HK-2 (cell line): ENCODE measurements around the gene BRD2.

Source experiments
- DNase-seq: peaks from one replicate; pipeline ENCODE4 v3.0.0-alpha.2; 2018; ENCODE audit not compliant: unreplicated experiment

BRD2 gene

DNA sequence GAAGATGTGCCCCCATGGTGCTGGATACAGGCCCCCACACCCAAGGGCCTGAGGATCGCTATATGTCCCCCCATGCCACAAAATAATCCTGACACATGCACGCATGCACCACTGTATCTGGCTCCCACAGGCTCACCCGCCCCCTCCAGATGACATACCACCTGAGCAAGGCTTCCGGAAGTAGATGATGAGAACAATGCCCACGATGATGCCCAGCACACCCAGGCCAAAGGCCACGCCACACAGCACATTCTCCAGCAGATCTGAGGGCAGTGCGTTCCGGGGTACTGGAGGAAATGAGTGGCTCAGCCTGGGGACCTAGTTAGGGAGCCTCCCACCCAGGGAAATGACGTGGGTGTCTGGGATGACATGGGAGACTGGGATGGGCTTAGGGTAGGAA, 19.3 kb upstream of the BRD2 start:
- no peak for DNase-seq

DNA sequence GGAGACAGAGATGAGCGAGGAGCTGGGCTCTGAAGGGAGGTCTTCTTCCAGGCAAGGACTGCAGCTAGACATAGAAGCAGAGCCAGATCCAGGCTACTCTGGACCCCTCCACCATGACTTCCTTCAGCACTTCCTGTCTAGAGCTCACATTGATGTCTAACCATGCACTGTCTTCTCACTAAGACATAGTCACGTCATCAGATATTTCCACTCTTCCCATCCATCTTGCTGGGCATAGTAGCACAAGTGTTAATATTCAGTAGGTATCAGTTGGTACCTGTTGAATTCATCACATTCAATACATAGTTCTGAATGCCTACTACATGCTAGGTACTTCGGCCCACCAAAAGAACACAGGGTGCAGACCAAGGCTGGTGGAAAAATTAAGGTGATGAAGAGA, 18.4 kb upstream of the BRD2 start:
- DNase-seq, result no peak

DNA sequence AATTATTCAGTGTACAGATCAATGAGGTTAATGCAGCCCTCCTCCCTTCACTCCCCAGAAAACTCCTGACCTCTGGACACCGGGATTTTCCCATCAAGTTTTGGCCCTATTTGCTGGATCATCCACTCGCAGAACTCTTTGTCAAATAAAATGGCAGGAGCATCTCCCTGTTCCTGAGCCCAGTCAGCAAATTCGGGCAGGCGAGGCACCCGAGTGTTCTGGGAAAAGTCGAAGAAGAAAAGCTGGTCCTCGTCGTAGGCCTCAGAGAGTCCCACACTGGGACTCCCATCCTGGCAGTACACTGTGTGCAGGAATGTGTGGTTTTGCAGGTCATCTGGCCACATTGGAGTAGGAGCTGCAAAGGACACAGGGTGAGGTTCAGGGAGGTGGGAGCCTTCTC, 17.9 kb upstream of the BRD2 start:
- DNase-seq, result no peak

DNA sequence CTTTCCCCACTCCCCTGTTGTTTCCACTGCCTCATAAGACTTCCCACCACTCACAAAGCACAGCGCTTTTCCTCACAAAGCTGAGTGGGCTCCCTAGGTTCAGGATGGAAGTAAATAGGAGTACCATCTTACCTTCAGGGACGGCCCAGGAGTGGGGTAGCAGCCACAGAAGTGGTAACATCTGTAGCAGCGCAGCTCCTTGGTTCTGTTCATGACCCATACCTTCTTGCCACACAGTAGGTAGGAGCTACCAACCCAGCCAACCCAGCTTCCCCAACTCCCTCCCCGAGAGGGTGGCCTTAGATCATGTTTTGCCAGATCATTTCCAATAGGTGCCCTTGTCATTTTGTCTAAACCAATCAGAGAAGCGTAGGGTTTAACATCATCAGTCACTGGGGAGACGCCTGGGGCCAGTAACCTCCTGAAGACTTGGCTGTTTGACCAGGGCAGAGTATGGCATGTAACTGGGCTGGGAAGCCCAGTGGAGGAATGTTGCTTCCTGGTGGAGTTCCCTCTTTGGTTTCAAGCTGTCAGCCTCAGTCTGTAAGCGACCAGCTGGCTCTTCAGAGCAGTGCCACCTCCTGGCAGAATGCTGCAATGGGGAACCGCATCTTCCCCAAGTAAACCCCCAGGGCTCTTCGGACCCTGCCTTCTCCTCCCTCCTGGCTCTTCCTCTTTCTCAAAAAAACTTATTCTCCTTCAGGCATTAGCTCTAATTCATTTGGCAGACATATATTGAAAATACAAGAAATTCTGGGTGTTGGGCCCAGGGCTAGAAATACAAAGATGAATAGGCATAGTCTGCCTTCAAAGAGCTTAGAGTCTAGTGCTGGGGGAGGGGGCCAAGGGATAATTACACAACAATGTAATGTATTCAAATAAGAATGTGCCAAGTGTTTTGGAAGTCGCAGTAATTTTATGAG, 15.3 kb upstream of the BRD2 start, which contains the start of gene HLA-DMA:
TSS of gene HLA-DMA (minus strand) at position 281 of the 923 bp plus-strand sequence. CDS start at position 220, 61 bp downstream.
- DNase-seq, result peak; percentile 83

DNA sequence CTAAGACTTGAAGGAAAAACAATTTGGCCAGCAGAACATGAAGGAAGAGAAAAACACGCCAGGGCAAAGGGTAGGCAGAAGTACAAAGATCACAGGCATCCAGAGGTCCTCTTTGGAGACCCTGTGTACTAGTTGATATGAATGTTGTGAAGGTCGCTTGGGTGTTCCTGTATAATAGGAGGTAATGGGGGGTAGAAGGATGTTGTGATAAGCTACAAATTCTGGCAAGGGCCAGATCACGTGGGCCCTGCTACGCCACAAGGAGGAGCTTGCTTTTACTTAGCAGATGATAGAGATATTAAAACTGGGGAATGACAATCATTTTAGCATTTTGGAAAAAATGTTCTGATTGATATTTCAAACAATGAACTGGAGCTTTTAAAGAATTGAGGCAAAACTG, 14.6 kb upstream of the BRD2 start:
- no peak for DNase-seq

DNA sequence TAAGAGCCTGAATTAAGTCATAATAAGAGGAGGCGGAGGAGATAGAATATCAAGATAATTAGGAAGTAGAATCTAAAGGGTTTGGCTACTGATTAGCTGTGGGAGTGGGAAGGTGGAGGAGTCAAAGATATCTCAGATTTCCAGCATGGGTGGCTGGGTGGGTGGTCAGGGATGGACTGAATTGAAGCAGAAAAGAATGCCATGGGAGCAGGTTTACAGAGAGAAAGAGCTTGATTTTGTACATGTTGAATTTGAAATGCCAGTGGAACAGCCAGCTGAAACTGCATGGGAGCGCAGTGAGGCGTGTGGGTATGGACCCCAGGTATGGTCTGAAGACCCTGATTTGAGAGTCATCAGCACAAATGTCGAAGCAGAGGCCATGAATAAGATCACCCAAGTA, 14.1 kb upstream of the BRD2 start:
- no peak for DNase-seq

DNA sequence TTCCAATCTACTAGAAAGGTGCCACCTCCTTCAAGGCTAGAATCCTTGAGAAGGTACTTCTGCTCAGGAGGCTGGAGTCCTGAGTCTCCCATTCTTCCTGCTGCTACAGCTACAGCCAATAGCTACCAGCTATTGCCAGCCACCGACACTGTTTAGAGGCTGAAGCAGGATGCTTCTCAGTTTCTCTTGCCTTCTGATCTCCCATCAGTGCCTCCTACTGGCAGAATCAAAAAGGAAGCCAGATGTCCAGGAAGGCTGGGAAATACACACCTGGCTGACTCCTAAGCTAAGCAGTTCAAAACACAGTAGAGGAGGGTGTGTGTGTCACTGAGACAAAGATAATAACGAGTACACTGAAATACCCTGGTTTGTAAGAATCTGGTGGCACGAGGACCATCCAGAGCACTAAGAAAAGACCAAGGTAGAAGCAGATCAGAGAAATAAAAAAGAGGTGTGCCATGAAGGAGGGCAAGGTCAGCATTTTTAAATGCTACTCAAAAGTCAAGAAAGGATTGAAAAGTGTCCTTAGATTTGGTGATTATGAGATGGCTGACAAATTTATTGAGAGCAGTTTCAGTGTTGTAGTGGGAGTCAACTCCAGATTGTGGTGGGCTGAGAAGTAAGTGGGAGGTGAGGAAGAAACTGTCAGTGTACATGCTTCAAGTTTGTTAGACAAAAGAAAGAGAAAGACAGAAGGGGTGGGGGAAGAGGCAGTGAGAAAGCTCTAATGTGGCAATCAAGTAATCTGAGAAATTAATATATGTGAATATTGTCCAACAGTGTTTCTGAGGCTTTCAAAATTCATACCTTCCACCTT, 13.2 kb upstream of the BRD2 start:
- no peak for DNase-seq

DNA sequence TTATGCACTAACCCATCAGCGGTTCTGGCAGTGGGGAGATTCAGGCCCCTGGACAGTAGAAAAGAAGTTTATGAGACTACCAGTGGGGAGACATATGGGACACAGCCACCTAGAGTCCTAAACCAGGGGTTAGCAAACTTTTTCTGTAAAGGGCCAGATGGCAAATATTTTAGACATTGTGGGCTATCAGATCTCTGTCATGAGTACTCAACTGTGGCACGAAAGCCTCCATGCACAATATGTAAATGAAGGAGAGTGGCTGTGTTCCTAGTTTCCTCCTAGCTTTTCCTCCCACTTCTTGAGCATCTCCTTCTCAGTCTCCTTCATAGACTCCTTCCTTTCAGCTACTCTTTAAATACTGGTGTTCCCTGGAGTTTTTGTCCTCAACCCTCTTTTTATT, 12.2 kb upstream of the BRD2 start:
- DNase-seq, result no peak

DNA sequence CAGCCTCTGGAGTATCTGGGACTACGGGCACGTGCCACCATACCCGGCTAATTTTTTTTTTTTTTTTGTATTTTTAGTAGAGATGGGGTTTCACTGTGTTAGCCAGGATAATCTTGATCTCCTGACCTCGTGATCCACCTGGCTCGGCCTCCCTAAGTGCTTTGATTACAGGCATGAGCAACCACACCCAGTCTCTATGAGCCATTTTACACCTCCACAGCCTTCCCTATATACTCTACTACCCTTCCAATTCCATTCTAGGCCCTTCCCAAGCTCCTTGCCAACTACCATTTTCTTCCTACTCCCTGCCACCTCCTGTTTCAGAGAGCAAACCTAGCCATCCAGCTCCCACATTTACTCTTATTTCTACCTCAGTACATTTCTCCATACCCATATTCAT, 7.8 kb upstream of the BRD2 start:
- DNase-seq, result no peak

DNA sequence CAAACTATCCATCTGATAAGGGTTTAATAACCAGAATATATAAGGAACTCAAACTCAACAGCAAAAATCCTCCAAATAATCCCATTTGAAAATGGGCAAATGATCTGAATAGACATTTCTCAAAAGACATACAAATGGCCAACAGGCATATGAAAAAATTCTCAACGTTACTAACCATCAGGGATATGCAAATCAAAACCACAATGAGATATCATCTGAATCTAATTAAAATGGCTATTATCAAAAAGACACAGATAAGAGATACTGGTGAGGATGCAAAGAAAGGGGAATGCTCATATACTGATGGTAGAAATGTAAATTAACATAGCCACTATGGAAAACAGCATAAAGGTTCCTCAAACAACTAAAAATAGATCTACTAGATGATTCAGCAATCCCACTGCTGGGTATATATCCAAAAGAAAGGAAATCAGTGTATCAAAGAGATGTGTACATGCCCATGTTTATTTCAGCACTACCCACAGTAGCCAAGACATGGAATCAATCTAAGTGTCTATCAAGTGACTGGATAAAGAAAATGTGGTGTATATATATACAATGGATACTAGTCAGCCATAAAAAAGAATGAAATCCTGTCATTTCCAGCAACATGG, 6.1 kb upstream of the BRD2 start:
- no peak for DNase-seq

DNA sequence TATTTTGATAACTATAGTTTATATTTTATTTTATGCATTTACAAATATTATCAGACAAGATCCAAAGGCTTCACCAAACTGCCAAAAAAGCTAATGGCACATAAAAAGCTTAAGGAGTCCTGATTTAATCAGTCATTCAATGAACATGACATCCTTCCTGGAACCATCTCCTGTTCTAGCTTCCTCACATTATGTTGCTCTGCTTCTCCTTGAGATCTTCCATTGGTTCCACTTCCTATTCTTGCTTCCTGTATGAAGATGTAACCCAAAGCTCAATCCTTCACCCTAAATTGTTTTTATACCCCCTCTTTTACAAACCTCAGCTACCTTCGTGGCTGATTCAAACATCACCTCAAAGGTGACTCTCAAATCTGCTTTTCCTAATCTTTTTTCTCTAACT, 4.5 kb upstream of the BRD2 start:
- DNase-seq, result no peak

DNA sequence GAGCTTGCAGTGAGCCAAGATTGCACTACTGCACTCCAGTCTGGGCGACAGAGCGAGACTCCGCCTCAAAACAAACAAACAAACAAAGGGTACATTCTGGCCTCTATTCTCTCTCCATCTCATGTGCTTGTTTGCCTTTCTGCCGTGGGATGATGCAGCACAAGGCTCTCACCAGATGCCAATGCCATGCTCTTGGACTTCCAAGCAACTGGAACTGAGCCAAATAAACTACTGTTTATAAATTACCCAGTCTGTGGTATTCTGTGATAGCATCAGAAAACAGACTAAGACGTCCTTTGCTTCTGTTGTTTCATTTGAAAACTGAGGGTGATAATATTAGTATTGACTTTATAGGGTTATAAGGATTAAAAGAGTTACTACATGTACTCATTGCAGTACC, 3.6 kb upstream of the BRD2 start:
- DNase-seq, result no peak

DNA sequence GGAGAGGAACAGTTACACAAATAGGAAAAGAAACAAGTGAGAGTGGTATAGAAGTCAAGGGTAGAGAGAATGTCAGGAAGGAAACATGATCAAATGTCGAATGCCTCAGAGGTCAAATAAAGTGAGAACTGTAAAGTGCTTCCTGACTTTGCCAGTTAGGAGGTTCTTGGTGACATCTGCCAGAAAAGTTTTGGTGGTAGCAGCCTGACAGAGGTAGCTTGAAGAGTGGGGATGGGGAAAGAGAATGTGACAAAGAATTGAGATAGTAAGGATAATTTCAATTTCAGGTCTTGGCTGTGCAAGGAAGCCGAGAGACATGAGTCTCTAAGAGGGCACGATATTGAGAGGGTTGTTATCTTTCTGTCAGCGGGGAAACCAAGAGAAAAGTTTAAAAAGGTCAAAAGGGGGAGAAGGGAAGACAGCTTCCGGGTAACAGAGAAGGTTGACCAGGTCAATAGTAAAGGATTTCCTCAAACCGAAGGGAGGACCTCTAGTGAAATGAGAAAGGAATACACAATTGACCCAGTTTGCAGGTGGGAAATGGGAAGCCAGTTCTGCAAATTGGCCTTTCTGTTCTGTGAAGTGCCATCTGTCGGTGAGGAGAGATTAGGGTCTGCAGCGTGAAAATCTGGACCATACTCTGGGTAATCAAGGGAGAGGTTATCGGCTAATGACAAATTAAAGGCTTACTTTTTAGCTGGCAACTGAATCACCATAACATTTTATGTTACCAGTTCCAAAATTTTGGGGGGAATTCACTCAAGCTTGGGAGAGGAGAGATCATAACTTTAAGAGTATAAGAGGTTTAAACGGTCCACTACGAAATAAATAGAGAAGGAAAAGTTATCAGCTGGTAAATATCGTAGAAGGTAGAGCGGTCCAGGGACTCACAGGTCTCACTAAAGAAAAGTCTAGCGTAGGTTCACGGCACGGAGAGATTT, 973 bp upstream of the BRD2 start:
- no peak for DNase-seq

DNA sequence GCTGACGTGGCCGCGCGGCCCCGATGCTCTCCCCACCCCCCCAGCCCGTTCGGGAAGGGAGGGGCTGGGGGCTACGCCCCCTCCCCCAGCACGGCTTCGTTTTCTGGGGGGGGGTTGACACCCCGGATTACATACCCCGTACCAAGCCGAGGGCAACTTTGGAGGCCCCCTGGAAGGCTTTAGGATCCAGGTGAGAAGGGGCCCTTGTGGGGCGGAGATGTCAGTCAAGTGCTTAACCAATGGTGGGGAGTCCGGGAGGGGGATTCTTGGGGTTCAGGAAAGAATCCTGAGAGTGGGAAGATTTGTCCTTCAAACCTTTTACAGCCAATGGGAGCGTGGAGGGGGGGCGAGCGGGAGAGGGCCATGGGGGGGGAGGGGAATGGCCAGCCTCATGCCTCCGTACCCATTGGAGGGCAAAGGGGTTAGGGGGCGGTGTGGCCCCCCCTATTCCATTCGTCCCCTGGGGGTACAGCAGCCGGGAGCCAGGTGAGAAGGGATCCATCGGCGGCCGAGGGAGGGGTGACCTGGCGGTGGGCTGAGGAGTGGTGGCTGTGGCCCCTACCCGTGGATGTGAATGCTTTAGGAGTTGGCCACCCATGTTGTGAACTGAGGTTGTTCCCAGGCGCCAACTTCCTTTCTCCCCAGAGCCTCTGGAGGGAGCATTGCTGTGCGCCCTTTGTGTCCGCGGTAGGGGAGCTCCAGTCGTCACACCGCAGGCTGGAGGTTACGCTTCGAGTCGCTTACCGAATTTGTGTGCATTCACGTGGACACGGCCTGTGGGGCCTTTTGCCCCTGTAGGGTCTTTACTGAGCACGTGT, 682 bp downstream of the BRD2 start:
- peak; percentile 81 for DNase-seq

DNA sequence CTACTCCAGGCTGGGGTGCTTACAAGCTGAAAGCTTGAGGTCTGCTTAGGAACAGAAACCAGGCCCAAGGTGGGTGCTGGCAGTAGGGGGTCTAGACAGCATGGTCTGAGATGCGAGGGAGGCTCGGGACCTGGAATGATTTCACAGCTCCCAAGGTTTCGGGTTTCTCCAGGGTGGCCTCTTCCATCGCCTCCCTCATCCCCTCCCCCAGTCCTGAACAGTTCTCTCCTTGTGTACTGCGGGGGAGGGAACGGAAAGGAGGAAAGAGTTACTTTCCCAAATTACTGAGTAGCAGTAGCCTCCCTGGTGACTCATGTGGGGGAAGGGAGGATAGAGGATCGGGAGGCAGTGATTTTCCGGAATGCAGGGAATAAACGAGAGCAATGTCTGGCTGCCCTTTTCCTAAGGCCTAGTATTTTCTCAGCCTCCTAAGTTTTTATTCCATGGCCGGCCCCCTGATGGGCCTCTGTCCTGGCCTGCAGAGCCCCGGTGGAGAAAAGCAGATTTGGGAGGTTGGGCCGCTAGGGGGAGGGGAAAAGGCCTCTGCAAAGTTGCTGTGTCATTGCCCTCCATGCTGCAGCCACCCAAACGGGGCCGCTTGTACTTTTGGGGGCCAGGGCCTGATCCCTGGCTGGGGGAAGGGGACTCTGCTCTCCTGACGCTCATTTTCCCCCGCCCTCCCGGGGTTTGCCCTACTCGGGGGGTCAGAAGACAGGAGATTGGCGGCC, 1.5 kb downstream of the BRD2 start:
- DNase-seq, result peak; percentile 79

DNA sequence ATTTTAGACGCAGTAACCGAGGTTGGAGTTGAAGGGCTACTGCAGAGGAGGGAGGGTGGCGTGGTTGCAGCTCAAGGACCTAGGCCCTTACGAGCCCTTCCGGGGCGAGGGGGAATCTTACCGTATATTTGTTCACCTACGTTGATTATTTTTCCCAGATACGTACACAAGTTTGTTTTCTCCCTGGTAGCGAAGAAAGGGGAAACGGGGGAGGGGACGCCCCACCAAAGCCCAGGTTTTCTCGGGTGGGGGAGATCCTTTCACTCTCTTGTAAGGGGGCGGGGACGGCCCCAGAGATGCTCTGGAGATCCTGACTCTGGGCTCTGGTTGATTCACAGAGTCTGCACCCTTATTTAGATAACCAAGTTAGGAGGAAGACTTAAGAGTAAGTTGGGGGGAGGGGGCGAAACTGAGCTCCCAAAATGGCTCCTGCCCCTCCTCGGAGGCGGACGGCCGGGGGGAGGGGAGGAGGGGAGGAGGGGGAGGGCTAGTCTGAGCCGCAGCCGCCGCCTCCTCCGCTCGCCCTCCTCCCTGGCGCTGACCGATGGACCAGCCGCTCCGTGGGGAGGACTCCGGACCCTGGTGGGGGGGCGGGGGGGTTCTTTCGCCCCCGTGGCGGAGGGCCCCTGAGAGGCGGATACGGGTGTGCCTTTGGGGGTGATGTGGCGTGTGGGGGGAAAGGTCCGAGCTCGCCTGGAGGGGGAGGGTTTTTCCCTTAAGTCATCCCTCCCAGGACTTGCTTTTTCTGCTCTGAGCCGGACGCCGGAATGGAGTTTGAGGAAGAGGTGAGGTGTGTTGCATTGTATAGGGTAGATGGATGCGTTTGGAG, 2.2 kb downstream of the BRD2 start:
- peak; percentile 87 for DNase-seq

DNA sequence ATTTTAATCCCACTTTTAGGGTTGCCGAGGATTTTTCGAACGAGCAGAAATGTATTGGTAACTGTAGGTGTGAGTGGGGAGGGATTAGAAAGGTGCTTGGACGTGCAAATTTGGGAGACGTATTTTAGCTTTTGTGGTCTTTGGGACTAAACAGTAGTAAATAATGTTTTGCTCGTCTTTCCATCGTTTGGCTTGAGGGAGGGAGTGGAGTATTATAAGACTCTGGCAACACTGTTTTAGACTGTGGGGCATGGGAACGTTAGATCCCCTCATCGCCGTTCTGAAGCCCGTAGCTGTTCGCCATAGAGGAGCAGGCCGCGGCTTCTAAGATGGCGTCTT, 2.8 kb downstream of the BRD2 start:
- DNase-seq, result no peak

DNA sequence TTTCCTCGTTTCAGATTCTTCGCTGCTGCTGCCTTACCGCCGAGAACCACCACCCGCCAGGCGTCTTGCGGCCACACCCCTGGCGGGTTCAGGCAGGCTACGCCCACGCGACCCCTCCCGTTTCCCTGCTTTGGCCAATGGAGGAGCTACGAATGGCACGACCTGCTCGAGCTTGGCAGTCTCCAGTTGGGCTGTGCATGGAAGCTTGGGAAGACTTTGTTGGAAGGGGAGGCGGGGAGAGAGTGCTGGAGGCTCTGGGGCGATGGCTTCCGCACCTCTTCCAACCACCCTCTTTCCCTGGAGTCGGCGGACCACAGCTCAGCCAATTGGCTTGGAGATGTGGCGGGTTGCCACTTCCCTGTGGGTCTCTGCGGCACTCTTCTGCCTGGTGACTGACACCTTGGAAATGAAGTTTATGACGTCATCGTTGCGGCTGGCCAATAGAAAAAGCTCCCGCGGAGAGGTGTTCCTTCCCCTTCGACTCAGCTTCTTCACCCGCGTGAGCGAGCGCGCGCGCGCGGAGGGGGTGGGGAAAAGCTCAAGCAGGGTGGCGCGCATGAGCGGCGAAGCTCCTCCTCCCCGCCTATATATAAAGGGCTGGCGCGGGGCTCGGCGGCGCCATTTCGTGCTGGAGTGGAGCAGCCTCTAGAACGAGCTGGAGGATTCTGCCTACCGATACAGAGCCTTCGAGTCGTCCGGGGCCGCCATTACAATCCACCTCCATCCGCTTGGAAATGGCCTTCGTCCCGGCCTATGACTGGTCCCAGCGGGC, 3.4 kb downstream of the BRD2 start:
- DNase-seq, result peak; percentile 100
